Measurements from ENCODE around the gene DPM1. TPM values are rescaled to one million over a fixed set of nuclear protein-coding genes. Genes with fewer than 3 reads are reported as not detected.

The DPM1 gene
- polyA plus RNA-seq, 1 donor from 2014 or later = 137 TPM

DNA sequence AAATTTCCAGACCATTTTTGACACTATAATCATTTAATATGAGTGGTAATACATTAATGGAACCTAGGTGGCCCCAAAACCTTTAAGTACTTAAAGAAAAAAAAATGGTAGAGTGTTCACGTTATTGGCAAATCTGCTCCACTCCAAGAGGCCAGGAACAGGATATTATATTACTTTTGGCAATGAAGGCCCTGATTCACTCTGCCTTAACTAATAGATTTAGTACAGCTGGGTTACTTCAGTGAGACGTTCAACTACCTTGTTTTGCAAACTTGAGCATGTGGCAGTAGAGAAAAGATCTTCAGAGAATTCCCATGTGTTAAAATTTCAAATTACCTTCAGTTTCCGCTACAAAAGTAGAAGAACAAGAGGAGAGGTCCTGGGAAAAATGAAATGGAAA is 39.9 kb downstream of the DPM1 start:
- Histone ChIP-seq H3K9me3 (ENCODE audit: low read length) (no peaks in the 10 kb centered on the region), H3K4me3 (ENCODE audit: low read length) (no peak overlapping the region), H3K9ac (ENCODE audit: low read length) (no peak overlapping the region), H3K9me2 (ENCODE audit: insufficient read depth, low read length) (no peaks in the 10 kb centered on the region), H3K4me2 (ENCODE audit: low read length) (no peak overlapping the region), H3K27ac (ENCODE audit: low read length) (no peak overlapping the region), H3K27me3 (ENCODE audit: insufficient read depth, low read depth, low read length) (no peaks in the 10 kb centered on the region), H4K20me1 (ENCODE audit: insufficient read depth) (peaks cover 91% of the 10 kb centered on the region), H3K36me3 (ENCODE audit: insufficient read depth, low read length) (no peaks in the 10 kb centered on the region), H3K79me2 (replicated peaks; ENCODE audit: insufficient read depth, low read length) (peaks cover 98% of the 10 kb centered on the region), H2AFZ (ENCODE audit: low read depth, low read length) (no peak overlapping the region), H3F3A (ENCODE audit: insufficient read depth, low read length, poor library complexity, severe bottlenecking) (peaks cover 3% of the 10 kb centered on the region)
- TF ChIP-seq, protein P1, sequence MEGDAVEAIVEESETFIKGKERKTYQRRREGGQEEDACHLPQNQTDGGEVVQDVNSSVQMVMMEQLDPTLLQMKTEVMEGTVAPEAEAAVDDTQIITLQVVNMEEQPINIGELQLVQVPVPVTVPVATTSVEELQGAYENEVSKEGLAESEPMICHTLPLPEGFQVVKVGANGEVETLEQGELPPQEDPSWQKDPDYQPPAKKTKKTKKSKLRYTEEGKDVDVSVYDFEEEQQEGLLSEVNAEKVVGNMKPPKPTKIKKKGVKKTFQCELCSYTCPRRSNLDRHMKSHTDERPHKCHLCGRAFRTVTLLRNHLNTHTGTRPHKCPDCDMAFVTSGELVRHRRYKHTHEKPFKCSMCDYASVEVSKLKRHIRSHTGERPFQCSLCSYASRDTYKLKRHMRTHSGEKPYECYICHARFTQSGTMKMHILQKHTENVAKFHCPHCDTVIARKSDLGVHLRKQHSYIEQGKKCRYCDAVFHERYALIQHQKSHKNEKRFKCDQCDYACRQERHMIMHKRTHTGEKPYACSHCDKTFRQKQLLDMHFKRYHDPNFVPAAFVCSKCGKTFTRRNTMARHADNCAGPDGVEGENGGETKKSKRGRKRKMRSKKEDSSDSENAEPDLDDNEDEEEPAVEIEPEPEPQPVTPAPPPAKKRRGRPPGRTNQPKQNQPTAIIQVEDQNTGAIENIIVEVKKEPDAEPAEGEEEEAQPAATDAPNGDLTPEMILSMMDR (IDR thresholded peaks at IDR 0.05; ENCODE audit: poor library complexity, severe bottlenecking) = no peak
- TF ChIP-seq EZH2 (IDR thresholded peaks at IDR 0.05; ENCODE audit: borderline replicate concordance, insufficient read depth, low read length, poor library complexity, severe bottlenecking) (no peak), TAF1 (IDR thresholded peaks at IDR 0.05; ENCODE audit: low read depth) (no peak), RAD21 (conservative IDR thresholded peaks at IDR 0.05) (no peak), SMC3 (conservative IDR thresholded peaks at IDR 0.05; ENCODE audit: poor library complexity) (no peak), MXI1 (conservative IDR thresholded peaks at IDR 0.05; ENCODE audit: poor library complexity, severe bottlenecking) (no peak), EP300 (conservative IDR thresholded peaks at IDR 0.05; ENCODE audit: poor library complexity, severe bottlenecking) (no peak), POLR2AphosphoS5 (IDR thresholded peaks at IDR 0.05) (no peak)
- TF ChIP-seq, protein P2, sequence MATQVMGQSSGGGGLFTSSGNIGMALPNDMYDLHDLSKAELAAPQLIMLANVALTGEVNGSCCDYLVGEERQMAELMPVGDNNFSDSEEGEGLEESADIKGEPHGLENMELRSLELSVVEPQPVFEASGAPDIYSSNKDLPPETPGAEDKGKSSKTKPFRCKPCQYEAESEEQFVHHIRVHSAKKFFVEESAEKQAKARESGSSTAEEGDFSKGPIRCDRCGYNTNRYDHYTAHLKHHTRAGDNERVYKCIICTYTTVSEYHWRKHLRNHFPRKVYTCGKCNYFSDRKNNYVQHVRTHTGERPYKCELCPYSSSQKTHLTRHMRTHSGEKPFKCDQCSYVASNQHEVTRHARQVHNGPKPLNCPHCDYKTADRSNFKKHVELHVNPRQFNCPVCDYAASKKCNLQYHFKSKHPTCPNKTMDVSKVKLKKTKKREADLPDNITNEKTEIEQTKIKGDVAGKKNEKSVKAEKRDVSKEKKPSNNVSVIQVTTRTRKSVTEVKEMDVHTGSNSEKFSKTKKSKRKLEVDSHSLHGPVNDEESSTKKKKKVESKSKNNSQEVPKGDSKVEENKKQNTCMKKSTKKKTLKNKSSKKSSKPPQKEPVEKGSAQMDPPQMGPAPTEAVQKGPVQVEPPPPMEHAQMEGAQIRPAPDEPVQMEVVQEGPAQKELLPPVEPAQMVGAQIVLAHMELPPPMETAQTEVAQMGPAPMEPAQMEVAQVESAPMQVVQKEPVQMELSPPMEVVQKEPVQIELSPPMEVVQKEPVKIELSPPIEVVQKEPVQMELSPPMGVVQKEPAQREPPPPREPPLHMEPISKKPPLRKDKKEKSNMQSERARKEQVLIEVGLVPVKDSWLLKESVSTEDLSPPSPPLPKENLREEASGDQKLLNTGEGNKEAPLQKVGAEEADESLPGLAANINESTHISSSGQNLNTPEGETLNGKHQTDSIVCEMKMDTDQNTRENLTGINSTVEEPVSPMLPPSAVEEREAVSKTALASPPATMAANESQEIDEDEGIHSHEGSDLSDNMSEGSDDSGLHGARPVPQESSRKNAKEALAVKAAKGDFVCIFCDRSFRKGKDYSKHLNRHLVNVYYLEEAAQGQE (IDR thresholded peaks at IDR 0.05; ENCODE audit: borderline replicate concordance) = no peak

DNA sequence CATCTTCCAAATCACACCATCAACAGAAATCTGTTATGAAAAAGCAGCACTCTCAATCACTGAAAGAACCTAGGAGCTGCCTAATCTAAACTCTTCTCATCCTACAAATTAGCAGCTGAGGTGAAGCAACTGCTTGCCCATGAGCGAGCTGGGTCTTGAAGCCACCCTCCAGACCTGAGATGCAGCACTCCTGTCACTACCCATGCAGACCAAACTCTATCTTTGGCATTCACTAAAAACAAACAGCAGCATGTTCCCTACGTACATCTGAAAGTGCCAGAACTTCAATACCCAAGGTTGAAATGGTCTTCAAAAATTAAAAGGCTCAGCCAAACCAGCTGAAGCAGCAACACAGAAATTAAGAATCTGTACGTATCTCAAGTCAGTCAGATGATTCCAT is 41.4 kb downstream of the DPM1 start:
- Histone ChIP-seq H2AFZ (ENCODE audit: low read depth, low read length) (no peak overlapping the region), H3K36me3 (ENCODE audit: insufficient read depth, low read length) (no peaks in the 10 kb centered on the region), H3K9me3 (ENCODE audit: low read length) (no peaks in the 10 kb centered on the region), H3F3A (ENCODE audit: insufficient read depth, low read length, poor library complexity, severe bottlenecking) (no peaks in the 10 kb centered on the region), H3K4me3 (ENCODE audit: low read length) (no peak overlapping the region), H3K27me3 (ENCODE audit: insufficient read depth, low read depth, low read length) (no peaks in the 10 kb centered on the region), H3K9ac (ENCODE audit: low read length) (no peak overlapping the region), H3K4me2 (ENCODE audit: low read length) (no peak overlapping the region), H4K20me1 (ENCODE audit: insufficient read depth) (peaks cover 93% of the 10 kb centered on the region), H3K79me2 (replicated peaks; ENCODE audit: insufficient read depth, low read length) (peaks cover 98% of the 10 kb centered on the region), H3K27ac (ENCODE audit: low read length) (no peak overlapping the region), H3K9me2 (ENCODE audit: insufficient read depth, low read length) (no peaks in the 10 kb centered on the region)
- TF ChIP-seq SMC3 (conservative IDR thresholded peaks at IDR 0.05; ENCODE audit: poor library complexity) (no peak), EZH2 (IDR thresholded peaks at IDR 0.05; ENCODE audit: borderline replicate concordance, insufficient read depth, low read length, poor library complexity, severe bottlenecking) (no peak), POLR2AphosphoS5 (IDR thresholded peaks at IDR 0.05) (no peak), RAD21 (conservative IDR thresholded peaks at IDR 0.05) (no peak), TAF1 (IDR thresholded peaks at IDR 0.05; ENCODE audit: low read depth) (no peak), MXI1 (conservative IDR thresholded peaks at IDR 0.05; ENCODE audit: poor library complexity, severe bottlenecking) (no peak), EP300 (conservative IDR thresholded peaks at IDR 0.05; ENCODE audit: poor library complexity, severe bottlenecking) (no peak)
- TF ChIP-seq, protein P2 (IDR thresholded peaks at IDR 0.05; ENCODE audit: borderline replicate concordance) = no peak
- TF ChIP-seq, protein P1 (IDR thresholded peaks at IDR 0.05; ENCODE audit: poor library complexity, severe bottlenecking) = no peak
